ENCODE results near the gene DDX11.
"Not testable (repeated sequence)": the region's sequence is repeated elsewhere in the genome, so short reads cannot be mapped to it uniquely, and the experiment has no call there.

DDX11 gene

DNA sequence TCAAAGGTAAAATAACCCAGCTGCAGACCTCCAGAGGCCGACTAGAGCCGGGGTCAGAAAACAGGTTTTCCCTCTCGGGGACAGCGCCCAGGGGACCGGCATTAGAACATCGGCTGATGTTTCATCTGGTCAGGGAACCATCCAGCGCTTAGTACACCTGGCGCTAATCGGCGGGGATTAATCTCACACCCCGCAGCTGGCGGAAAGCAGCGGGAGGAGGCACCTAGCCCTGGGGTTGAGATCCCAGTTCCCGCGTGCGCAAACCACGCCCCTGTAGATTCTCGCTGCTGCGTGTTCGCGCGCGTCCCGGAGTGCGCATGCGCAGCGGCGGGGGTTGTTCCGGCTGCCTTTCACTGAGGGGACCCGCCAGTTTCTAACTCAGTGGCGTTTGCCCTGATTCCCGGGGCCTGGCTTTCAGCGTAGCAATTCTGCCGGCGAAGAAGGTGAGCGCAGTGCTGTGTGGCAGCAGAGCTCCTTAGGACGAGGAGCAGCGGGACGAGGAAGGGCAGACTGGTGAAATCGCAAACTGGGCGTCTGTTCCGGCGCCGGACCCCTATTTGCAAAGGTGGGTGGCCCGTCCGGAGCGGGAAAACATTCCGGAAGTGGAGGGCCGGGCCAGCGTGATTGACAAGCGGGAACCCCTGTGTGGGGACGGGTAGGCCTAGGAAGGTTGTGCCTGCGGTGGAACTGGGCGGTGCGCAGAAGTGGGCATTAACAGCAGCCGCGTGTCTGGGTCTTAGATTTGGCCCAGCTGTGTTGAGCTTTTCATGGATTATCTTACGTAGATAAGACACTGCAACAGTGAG is at the start of gene DDX11:
DDX11 (plus strand) TSS at position 334 of the 806 bp plus-strand sequence. CDS start 4,534 bp downstream, outside the sequence.
- peak; percentile 89 for DNase-seq (ENCODE audit: insufficient read length, low spot score)
- FAIRE-seq = not testable (repeated sequence)

DNA sequence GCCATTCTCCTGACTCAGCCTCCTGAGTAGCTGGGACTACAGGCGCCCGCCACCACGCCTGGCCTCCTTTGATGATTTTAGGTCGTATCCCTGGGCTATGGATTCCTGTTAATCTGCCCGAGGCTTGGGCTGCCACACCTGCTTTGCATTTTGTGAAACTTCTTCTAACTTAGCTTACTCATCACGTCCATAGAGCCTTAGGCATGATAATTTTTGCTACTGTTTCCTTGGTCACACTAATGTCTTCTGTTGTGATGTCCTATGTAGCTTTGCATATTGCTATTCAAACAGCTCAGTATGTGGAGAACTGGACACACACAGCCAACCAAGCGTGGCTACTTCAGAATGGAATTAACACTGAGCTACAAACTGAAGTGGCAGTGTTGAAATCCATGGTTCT is 47.5 kb upstream of the DDX11 start:
- FAIRE-seq (no peak), DNase-seq (ENCODE audit: insufficient read length, low spot score) (no peak)

DNA sequence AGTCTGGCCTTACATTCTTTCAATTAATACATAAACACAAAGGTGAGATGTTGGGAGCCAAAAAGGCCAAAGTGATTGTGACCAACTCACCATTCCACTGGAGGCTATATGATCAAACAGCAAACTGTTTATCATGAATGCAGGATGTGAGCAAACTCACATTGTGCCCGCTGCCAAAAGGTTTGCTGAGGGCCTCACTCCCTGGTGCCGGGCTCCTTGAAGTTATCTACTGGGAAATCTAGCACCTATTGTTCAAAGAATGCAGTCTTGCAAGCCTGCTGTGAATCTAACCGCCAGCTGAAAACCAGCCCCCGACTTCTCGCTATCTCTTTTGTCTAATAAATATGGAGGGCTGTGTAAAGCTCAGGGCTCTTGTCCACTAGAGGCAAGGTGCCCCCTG is 46.7 kb upstream of the DDX11 start:
- not testable (repeated sequence) for FAIRE-seq; DNase-seq (ENCODE audit: insufficient read length, low spot score)

DNA sequence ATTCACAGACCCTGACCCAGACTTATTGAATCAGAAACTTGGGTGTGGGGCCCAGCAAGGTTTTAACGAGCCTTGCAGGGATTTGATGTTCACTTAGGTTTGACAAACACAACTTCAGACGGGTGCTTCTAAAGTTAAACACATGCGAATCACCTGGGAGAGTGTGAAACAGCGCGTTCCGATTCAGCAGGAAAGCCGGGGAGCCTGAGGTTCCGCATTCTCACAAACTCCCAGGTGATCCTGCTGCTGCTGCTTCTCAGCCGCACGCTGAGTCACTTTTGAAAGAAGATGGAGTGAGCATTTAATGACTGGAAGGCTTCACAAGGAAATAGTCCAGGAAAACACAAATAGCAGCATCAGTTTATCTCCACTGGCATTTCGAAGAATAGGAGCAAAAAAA is 44.2 kb upstream of the DDX11 start:
- FAIRE-seq (no peak), DNase-seq (ENCODE audit: insufficient read length, low spot score) (no peak)

DNA sequence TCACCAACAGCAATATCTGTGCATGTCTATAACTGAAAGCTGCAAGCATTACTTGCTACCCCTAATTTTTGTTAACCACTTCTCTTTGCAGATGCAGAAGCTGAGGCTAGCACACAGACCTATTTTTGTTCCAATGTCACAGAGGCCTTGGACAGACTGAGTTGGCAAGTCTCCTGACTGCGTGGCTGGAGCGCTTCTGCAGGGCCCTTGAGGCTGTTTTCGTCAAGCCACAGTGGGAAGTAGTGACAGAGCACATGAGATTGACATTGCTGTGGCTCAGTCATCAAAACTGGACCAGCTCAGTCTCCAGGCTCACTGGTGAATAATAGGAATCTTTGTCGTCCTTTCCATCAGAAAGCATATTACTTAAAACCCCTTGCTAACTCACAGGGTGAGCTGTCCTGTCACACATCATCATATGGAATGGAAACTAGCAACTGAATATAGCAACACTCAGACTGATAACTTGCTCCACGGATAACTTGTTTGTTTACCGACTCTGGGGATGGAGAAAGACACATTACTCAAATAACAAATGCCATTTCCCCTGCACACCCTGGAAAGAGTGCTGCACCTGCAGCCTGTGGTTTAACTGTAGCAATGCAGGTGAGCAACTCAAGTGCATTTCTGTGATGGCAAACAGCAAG is 43.6 kb upstream of the DDX11 start:
- no peak for FAIRE-seq

DNA sequence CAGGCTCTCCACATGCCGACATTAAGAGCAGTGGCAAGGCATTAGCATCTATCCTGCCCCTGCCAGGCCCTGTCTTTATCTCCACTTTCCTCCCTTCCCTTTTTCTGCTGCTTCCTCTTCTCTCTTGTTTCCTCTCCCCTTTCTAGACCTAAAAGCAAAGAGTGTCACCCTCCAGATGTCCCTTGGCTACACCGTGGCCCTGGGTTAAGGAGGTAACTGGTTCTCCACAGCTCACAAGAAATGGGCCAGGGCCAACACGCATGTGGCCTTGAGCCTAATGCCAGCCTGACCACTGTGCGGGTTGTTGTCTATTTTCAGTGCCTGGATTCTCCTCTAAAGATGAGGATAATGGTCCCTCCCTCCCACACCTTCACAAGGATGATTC is 41.7 kb upstream of the DDX11 start:
- FAIRE-seq = no peak

More for the DNA sequence above, 43.6 kb upstream of the DDX11 start:
- no peak for DNase-seq (ENCODE audit: insufficient read length, low spot score)

DNA sequence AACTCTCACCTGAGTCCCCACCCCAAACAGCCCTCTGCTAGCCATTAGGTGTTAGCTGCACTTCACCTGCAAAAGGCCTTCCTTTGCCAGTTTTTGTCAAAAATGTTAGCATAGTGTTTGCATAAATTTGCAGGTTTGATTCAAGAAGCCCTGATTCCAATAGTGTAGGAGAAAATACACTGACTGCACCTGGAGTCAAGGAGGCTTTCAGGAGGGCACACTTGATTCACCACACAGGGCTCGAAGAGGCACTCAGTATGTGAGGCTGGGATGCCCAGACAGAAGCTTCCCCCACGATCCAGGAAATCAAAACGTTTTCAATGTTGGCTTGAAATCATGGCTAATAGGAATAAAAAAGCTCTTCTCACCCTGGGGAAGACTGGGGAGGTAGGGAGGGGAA is 40.5 kb upstream of the DDX11 start:
- no peak for DNase-seq (ENCODE audit: insufficient read length, low spot score)
- FAIRE-seq = no peak

More for the DNA sequence above, 41.7 kb upstream of the DDX11 start:
- DNase-seq (ENCODE audit: insufficient read length, low spot score) = no peak

DNA sequence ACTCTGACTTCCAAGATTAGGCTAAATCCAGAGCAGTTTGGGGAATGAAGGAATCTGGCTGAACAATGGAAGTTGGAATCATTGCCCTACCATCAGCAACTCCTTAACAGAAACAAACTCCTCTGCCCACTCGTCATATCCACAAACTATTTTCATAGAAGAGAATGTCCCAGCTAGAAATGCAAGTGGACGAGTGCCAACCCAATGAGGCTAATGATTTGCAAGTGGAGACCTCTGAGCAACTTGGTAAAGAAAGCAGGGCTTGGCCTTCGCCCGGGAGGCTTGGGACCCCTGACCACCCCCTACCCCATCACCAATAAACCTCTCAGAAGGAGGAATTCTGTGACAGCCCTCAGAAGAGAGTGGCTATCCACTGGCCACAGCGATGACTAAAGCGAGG is 40.0 kb upstream of the DDX11 start:
- DNase-seq (ENCODE audit: insufficient read length, low spot score) (no peak), FAIRE-seq (no peak)

DNA sequence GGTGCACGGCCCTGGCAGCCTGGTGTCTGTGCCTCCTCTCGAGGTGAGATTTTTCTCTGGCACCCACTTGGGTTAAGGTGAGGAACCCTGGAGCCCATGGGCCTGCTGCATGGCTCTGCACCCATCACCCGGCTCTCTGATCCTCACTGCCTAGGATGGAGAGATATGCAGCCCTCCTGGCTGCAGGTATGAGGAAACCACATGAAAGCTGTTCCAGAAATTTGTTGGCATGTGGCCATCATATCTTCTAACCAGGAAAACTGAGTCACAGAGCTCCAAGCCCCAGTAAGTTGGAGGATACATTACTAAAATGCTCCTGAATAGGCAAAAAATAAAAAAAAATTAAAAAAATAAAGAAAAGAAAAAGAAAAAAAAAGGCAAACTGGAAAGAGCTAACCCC is 39.3 kb upstream of the DDX11 start:
- no peak for DNase-seq (ENCODE audit: insufficient read length, low spot score)
- FAIRE-seq = no peak

DNA sequence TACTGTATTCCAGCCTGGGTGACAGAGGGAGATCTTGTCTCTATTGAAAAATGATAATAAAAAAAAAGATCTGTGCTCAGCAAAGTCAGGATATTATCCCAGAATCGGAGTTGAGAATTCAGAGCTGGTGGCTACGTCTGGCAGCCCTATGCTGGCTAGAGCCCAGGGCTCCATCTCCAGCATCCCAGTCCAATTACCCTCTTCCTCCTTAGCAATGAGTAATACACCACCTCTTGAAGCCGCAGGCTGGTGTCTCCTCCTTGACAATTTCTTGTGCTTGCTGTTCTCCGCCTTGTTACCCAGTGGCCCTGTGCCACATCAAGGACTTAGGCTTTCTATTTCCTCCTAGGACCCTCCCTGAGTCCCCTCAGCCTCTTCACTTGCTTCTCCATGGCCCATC is 38.4 kb upstream of the DDX11 start:
- FAIRE-seq = no peak
- no peak for DNase-seq (ENCODE audit: insufficient read length, low spot score)

DNA sequence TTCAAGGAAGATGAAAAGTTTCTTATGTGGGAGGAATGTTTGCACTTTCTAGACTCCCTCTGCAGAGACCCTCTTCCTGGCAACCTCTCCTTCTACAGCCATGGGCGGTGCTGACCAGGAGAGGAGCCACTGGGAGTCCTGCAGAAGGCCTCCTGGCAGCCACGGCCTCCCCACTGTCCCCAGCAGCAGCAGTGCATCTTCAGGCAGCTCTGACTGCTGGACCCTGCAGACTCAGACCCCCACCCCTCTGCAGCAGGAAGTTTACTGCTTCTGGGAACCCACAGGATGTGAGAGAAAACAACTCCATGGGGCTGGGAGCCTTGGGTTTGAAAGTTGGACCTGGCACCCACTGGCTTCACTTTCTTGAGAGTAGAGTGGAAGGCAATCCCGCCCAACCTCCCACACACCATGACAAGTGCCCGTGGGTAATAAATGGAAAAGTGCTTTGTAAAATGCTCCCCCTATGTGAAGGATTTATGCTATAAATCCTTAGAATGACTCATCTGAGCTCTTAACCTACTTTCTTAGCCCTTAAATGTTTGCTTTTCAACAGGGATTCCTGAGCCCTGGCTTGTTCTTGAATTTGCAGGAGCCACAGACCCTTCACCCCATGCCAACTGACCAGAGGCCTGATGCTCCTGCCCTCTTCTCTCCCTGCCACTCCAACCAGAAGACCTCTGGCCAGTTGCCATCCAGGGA is 37.5 kb upstream of the DDX11 start:
- FAIRE-seq (no peak), DNase-seq (ENCODE audit: insufficient read length, low spot score) (peak; percentile 41)

DNA sequence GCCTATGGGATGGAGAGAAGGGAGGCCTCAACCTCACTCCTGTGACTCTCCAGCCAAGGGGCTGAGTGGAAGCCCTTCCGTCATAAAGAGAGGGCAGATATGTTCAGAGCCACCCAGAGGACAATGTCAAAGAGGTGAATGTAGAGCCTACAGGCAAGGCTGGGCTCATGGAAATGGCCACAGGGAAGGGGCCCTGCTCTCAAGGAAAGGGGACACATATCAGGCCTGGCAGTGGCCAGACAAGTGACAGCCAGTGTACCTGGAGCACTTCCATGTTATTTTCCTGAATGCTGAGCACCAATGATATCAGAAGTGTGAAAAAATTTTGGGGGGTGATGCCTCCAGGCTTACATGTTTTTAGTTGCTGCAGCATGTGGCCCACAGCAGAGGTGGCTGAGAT is 36.6 kb upstream of the DDX11 start:
- FAIRE-seq (no peak), DNase-seq (ENCODE audit: insufficient read length, low spot score) (no peak)

DNA sequence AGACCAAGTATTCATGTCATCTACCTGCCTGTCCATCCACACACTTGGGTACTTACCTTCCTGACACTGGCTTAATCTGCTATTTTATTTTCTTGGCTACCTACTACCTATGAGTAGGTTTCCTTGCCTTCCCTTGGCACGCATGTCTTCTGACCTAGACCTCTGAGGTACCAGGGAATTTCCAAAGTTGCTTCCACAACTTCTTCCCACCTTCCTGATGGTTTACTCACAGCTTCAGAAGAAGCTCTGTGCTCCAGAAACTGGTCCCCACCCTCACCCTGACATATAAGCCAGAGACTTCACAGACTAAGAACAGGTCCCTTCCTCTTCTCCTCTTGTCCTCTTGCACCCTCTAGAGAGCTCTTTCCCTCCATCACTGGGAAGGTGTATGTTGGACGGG is 35.7 kb upstream of the DDX11 start:
- DNase-seq (ENCODE audit: insufficient read length, low spot score) (no peak), FAIRE-seq (no peak)

DNA sequence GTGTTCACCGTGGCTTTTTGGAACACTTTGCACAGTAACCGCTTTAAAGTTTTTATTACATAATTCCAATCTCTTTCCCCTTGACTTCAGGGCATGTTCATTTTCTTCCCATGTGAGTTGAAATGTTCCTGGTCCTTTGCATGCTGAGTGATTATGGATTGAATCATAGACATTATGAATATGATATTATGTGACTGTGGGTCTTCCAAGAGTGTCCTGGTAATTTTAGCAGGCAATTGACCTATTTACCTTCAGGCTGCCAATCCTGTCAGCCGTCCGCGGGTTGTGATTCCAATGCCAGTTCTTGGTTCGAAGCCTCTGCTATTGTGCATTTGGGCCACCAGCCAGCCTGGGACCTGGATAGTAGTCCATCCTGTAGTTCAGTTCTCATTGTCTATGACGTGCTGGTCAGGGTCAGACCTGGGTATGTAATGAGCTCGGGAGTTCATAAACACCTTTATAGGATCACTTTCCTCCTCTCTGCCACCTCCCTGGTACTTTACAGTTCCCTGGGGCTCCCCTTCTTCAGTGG is 32.6 kb upstream of the DDX11 start:
- no peak for DNase-seq (ENCODE audit: insufficient read length, low spot score)
- no peak for FAIRE-seq

DNA sequence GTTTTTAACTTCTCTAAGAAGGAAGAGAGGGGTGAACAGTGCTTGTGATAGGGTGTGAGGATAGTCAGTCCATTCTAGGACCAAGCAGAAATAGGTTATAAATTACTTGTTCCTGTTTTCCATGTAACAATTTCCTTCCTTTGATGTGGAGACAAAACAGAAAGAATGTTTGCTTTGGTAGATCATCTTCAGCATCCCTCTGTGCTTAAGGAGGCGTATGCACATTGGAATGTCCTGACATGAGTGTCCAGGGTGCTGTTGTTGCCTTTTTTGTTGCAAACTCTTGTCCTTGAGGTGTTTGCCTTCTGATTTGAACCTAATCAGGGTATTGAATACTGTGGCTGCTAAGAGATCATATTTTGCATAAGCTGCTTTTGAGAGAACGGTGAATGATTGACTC is 23.5 kb upstream of the DDX11 start:
- not testable (repeated sequence) for DNase-seq (ENCODE audit: insufficient read length, low spot score); FAIRE-seq

DNA sequence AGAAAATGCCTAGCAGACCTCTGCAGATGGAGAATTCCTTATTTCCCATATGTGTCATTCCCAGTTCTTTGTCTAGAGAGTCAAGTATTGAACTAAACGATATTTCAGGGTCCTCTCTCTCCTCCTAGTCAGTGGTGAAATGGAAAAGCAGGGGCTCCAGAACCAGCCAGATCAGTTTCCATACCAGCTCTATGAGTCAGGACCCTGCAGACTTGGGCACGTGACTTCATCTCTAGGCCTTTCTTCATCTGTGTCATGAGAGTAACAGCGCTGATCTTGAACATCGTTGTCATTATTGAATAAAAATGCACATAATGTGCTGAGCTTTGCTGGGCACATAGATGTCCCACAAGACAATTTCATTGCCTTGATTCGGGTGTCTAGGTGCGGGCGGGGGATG is 23.1 kb upstream of the DDX11 start:
- peak; percentile 28 for FAIRE-seq
- DNase-seq (ENCODE audit: insufficient read length, low spot score) = not testable (repeated sequence)

DNA sequence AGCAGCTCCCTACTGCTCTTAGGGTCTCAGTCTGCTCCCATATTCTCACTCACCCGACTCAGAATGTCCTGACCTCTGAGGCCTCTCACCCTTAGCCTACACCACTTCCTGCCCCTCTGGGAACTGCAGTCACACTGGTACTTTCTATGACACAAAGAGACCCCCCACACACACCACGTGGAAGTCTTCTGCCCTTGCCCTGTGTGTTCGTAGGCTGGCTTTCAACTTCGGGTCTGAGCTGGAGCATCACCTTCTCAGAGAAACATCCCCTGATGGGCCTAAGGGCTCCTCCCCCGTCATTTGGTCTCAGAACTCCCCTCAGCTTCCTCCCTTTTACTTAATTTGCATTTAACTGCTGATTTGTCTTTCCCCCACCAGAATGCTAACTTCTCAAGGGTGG is 22.0 kb upstream of the DDX11 start:
- not testable (repeated sequence) for FAIRE-seq; DNase-seq (ENCODE audit: insufficient read length, low spot score)

DNA sequence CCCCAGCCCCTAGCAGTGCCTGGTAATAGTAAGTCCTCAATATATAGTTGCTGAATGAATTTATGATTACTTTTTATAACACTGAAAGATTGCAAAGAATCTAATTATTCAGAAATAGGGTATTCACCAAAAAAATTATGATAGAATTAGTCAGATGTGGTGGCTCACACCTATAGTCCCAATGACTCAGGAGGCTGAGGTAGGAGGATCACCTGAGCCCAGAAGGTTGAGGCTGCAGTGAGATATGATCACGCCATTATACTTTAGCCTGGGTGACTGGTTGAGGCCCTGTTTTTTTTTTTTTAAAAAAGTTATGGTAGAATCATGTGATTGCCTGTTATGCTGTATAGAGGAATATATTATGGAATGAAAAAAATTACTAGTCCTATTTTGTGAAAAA is 21.5 kb upstream of the DDX11 start:
- FAIRE-seq = not testable (repeated sequence)

DNA sequence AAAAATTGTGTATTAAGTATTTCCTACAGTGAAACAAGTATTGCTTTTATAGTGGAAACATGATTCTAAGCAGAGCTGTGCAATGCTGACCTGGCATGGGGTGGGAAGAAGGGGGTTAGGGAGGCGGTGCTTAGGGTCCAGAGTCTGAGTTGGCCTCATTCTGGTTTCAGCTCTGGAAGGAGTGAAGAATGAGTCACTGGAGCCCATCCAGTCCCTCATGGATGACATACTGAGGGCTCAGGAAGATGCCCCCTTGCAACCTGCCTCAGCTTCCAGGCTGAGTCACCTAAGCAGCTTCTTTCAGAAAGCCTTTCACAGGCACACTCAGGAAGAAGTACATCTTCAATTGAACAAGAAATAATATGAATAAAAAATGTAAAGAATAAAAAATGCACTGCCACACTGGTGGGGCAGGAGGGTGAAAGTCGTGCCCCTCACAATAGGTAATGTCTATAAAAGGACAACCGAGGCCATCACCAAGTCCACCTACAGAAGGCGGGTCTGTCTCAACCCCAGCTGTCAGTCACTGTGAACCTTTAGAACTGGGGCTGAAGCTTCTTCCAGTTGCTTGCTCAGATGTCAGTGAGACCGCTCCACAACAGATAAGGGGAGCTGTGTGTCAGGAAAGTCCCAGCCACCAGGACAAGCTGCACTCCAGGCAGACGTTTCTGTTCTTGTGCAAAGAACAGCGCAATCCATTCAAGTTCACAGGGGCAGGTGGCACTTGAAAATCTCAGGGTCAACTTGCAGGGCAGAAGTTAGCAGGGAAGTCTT is 20.8 kb upstream of the DDX11 start:
- DNase-seq (ENCODE audit: insufficient read length, low spot score) = not testable (repeated sequence)
- peak; percentile 90 for FAIRE-seq

More for the DNA sequence above, 21.5 kb upstream of the DDX11 start:
- DNase-seq (ENCODE audit: insufficient read length, low spot score) = not testable (repeated sequence)

DNA sequence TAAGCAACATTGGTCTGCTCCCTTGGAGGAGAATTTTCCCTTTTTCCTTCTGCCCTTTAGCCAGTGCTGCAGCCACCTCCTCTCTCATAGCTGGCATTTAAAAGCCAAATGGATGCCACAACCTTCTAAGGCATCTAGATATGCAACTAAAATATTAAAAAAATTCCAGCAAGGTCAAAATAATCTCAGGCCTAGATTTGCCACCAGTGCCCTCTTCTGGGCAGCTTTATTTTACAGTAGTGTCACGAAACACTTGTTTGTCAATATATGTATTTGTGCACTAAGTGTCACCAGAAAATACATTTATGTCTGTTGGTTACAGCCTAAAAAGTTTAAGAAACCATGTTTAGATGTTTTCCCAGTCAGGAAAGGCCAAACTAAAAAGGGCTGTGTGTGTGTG is 19.7 kb upstream of the DDX11 start:
- DNase-seq (ENCODE audit: insufficient read length, low spot score) = not testable (repeated sequence)

More for the DNA sequence above, 19.7 kb upstream of the DDX11 start:
- not testable (repeated sequence) for FAIRE-seq

Data from HTR-8/SVneo (cell line).